Esophagus (tissue), 2 donors: ENCODE results near the gene YBX1. TPM values are rescaled to one million over a fixed set of nuclear protein-coding genes. Genes with fewer than 3 reads are reported as not detected.
"Not testable (repeated sequence)": the region's sequence is repeated elsewhere in the genome, so short reads cannot be mapped to it uniquely, and the experiment has no call there.

Source experiments
- H3K27ac ChIP-seq, 2 donors: one replicate each; pipeline ENCODE4 v1.5.1; 2013; ENCODE audit warnings: low read depth in 2 of 2, mild to moderate bottlenecking in 2 of 2, inconsistent platforms in 1 of 2, low read length in 1 of 2, moderate library complexity in 1 of 2
- H3K27me3 ChIP-seq, 2 donors: one replicate each; pipeline ENCODE4 v1.6.1; 2013; ENCODE audit warnings: low read length in 2 of 2, control low read depth in 1 of 2, mild to moderate bottlenecking in 1 of 2; ENCODE audit not compliant: insufficient read depth in 2 of 2, control insufficient read depth in 1 of 2
- H3K36me3 ChIP-seq, 2 donors: one replicate each; pipeline ENCODE4 v1.6.1; 2013; ENCODE audit warnings: low read length in 1 of 2; ENCODE audit not compliant: control insufficient read depth in 2 of 2, insufficient read depth in 2 of 2
- H3K4me1 ChIP-seq, 2 donors: one replicate each; pipeline ENCODE4 v1.6.1; 2013; ENCODE audit warnings: low read length in 1 of 2; ENCODE audit not compliant: control insufficient read depth in 2 of 2, insufficient read depth in 2 of 2
- H3K4me3 ChIP-seq, 2 donors: one replicate each; pipeline ENCODE4 v1.5.1; 2013; ENCODE audit warnings: low read length in 2 of 2, mild to moderate bottlenecking in 2 of 2, low read depth in 1 of 2, moderate library complexity in 1 of 2
- H3K9me3 ChIP-seq, 2 donors: one replicate each; pipeline ENCODE4 v1.6.1; 2013; ENCODE audit warnings: mild to moderate bottlenecking in 2 of 2, low read depth in 1 of 2, low read length in 1 of 2, moderate library complexity in 1 of 2; ENCODE audit not compliant: control insufficient read depth in 2 of 2, insufficient read depth in 1 of 2
- WGBS, 2 donors: extraction: QIAGEN DNeasy Blood & Tissue Kit; methylation state at CpG; one replicate each; pipeline ENCODE4 v1.1.7; 2013; 5-methylcytosine and 5-hydroxymethylcytosine counted together
- polyA plus RNA-seq, 2 donors: library from polyadenylated mRNA; stranded (reverse); fragments of 200-250 nt; gene quantifications; one replicate each; pipeline ENCODE4 v1.2.3, GENCODE V29; 2013
- donor health status: healthy with polysubstance abuse.
- donor health status: Bipolar disorder and iron deficiency.

YBX1 gene
- polyA plus RNA-seq, 2 donors, result 381 to 428 TPM

DNA sequence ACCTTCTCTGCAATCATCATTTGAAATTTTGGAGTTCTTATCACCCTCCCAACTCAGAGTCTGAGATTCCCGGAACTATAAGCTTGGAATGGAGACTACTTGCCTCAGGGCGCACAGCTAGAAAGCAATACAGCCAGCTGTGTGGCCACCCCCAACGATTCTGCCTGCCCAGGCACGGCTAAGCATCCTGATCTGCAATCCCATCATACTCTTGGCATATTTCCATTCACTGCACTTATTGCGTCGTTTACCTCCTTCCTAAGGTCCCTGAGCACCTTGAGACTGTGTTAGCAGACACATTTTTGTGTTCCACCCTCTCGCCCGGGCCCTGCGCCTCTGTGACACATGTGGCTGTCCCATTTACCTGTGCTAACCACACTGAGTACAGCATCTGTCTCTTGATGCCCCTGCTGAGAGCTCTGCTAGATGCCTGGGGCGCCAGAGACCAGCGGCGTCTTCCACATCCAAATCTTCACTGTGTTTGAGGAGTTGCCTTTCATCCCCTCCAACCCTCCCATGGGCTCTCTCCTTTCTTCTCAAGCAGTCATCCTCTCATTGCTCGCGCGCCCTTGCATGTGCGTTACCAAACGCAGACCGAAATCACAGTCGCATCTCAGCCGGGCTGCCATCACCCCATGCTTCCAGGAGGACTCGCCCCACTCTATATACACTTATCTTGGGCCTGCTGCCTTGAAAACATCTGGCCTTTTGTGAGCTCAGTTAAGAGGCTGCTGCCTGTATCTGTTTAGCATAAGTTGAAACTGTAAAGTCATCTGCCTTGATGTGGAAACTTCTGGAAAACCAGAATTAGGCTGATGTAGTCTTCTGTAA lies 61.3 kb downstream of the YBX1 start:
- no peak overlapping the region for H3K4me3 ChIP-seq
- peaks cover 4 to 15% of the 10 kb centered on the region in 2 donors for H3K4me1 ChIP-seq
- H3K36me3 ChIP-seq, result peaks cover 0 to 2% of the 10 kb centered on the region in 2 donors
- H3K27me3 ChIP-seq, result no peaks in the 10 kb centered on the region
- 64 to 68% methylated on average over 21 of the region's 21 CpGs for WGBS, 2 donors
- peak overlapping the region; percentile 26 to 33 for H3K27ac ChIP-seq
- no peaks in the 10 kb centered on the region for H3K9me3 ChIP-seq

DNA sequence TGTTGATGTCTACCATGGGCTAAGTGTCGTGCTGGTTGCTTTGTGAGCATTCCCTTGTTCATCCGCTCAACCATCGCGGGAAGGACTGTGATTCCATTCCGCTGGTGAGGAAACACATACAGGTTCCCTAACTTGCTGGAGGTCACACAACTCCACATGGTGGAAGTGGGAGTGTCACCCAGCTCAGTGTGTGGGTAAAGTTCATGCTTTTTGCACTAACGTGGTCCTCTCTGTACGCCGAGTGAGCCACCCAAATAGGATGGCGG lies 61.9 kb downstream of the YBX1 start:
- 94 to 96% methylated on average over 9 of the region's 9 CpGs for WGBS, 2 donors
- H3K4me1 ChIP-seq, result peaks cover 4 to 16% of the 10 kb centered on the region in 2 donors

DNA sequence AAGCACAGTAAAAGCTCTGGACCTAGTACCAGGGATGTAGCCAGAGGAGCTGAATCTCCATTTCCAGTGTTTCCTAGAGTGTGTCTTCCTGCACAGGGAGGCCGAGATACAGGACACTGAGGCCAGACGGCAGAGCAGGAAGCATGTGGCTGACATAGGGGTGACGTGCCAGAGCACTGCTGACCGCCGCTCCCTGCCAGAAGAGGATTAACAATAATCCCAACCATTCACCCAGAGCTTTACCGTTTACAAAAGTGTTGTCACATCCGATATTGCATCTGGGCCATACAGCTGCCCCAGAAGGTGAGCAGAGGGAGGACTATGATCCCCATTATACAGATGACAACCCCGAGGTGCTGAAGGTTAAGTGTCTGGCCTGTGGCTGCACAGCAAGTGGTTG lies 63.6 kb downstream of the YBX1 start:
- no peak overlapping the region for H3K4me3 ChIP-seq
- WGBS, 2 donors, result 40 to 66% methylated on average over 8 of the region's 8 CpGs
- peaks cover 0 to 14% of the 10 kb centered on the region in 2 donors for H3K36me3 ChIP-seq
- no peak overlapping the region for H3K27ac ChIP-seq
- H3K27me3 ChIP-seq, result no peaks in the 10 kb centered on the region
- H3K4me1 ChIP-seq, result peaks cover 0 to 12% of the 10 kb centered on the region in 2 donors
- no peaks in the 10 kb centered on the region for H3K9me3 ChIP-seq

More for the DNA sequence above, 61.9 kb downstream of the YBX1 start:
- Histone ChIP-seq H3K4me3 (no peak overlapping the region), H3K27ac (no peak overlapping the region), H3K27me3 (no peaks in the 10 kb centered on the region), H3K36me3 (peaks cover 0 to 6% of the 10 kb centered on the region in 2 donors), H3K9me3 (no peaks in the 10 kb centered on the region)

DNA sequence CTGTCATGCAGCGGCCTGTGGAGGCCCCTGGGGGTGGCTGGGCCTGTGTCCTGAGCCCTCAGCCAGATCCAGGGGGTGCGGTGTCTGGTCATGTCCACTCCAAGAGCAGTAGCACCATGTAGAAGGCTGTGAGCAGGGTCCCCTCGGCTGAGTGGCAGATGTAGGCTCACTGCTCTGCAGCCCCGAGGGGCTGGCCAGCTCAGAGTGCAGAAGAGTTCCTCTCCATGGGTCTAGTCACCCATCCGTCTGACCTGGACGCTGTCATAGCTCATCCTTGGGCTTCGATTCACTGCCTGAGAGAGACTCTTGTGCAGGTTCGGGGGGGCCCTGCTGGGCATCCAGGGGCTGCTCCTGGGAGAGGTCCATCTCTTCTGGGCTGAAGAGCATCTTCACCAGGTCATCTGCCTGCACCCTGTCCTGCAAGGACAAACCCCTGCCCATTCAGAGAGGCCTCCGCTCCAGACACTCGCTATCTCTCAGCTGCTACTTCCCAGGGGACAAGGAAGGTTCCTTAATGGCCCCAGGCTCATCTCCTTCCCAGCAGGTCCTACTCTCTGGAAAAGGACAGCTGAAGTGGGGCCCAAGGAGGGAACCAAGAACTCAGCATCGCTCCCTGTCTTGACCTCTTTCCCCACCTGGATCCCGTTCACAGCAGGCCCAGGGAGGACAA lies 64.4 kb downstream of the YBX1 start:
- Histone ChIP-seq H3K4me3 (no peak overlapping the region), H3K4me1 (peaks cover 0 to 9% of the 10 kb centered on the region in 2 donors), H3K9me3 (no peaks in the 10 kb centered on the region), H3K27me3 (no peaks in the 10 kb centered on the region), H3K27ac (no peak overlapping the region), H3K36me3 (peaks cover 0 to 14% of the 10 kb centered on the region in 2 donors)
- WGBS, 2 donors, result 88 to 93% methylated on average over 12 of the region's 12 CpGs

DNA sequence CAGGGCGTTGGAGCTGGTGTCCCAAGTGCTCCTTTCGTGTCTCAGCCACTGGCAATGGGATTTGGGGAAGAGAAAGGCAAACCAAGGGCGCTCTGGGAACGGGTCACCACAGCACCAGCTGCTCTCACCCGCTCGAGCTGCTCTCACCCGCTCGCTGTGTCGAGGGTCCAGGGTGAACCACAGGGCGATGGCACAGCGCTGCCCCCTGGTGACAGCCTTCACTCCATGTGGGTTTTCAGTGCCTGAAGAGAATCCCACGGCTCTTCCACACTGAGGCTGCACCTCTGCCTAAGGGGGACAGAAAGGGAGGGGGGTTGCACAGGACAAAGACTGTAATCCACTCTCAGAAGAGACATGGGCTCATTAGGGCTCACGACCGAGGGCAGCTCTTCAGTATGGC lies 64.9 kb downstream of the YBX1 start:
- Histone ChIP-seq H3K9me3 (no peaks in the 10 kb centered on the region), H3K27me3 (no peaks in the 10 kb centered on the region), H3K36me3 (peaks cover 2 to 19% of the 10 kb centered on the region in 2 donors), H3K4me1 (peaks cover 0 to 9% of the 10 kb centered on the region in 2 donors), H3K27ac (no peak overlapping the region), H3K4me3 (no peak overlapping the region)
- 48 to 59% methylated on average over 14 of the region's 14 CpGs for WGBS, 2 donors

DNA sequence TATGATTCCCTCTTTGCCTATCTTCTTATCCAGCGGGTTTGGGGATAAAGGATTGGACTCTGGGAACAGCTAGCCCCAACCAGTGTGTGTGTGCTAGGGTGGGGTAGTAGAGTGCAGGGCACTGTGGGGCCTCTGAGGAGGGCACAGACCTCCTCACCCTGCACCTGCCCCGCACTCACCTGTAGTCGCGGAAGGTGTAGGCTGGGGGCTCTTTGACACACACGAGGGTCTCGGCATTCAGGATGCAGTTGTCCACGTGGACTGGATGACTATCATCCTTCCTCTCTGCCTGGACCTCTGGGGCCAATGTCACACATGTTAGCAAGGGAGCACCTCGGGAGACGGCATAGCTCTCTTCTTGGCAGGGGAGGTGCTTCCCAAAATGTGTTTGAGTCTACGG lies 65.8 kb downstream of the YBX1 start:
- Histone ChIP-seq H3K4me1 (peaks cover 0 to 9% of the 10 kb centered on the region in 2 donors), H3K36me3 (peaks cover 6 to 22% of the 10 kb centered on the region in 2 donors), H3K27me3 (no peaks in the 10 kb centered on the region), H3K27ac (no peak overlapping the region), H3K9me3 (no peaks in the 10 kb centered on the region), H3K4me3 (no peak overlapping the region)
- 77 to 79% methylated on average over 10 of the region's 10 CpGs for WGBS, 2 donors

DNA sequence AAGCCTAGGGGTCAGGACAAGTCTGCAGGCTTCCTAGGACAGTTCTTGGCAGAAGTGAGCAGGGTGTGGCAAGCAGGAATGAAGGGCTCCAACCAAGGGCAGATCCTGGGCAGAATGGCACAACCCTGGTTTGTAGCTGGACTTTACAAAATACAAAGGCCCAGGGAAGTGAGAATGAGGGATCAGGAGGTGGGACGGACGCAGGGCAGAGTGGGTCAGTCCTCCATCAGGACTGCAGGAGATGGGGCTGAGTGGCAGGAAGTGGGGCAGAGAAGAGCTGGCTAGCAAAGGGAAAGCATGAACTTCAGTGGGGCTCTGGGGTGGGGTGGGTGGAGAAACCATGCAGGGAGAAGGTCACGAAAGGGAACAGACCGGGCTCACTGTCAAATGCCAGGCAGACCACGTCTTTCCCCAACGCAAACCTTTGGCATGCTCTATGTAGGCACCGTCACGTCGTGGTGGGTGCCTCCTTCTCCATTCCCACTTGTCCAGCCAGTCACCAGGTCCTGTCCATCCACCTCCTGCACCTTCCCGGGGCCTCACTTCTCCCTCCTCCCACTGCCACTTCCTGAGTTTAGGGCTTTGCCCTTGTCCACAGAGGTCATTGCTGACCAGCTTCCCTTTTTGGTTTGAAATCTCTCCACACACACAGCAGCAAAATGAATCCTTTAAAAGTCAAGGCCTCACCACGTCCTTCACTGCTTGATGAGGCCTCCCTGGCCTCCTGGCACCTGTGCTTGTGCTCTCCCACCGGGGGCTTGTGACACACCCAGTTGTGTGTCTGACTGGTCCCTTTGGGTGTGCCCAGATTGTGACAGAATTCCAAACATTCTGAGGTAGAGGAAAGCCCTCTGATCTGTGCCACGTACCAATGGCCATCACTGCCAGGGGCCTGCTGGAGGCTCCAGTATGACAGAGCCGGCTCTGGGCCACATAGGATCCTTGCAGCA lies 66.5 kb downstream of the YBX1 start:
- H3K27ac ChIP-seq, result no peak overlapping the region
- peaks cover 6 to 22% of the 10 kb centered on the region in 2 donors for H3K36me3 ChIP-seq
- peaks cover 0 to 4% of the 10 kb centered on the region in 2 donors for H3K4me1 ChIP-seq
- H3K9me3 ChIP-seq, result no peaks in the 10 kb centered on the region
- 81 to 83% methylated on average over 14 of the region's 14 CpGs for WGBS, 2 donors
- no peaks in the 10 kb centered on the region for H3K27me3 ChIP-seq
- H3K4me3 ChIP-seq, result no peak overlapping the region

DNA sequence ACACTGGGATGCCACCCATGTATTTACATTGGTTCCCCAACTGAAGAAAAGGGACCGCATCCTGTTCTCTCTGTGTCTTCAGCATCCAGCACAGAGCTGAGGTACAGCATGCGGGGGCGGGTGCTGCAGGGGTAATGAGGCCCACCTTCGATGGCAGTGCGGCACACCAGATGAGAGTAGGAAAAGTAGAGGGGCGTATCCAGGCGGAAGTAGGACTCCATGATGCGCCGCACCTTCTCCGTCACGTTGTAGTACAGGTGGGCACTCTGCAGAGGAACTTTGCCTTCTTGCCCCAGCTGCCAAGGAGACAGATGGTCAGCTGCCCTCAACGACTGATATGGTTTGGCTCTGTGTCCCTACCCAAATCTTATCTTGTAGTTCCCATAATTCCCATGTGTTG lies 67.8 kb downstream of the YBX1 start:
- WGBS, 2 donors, result 92 to 96% methylated on average over 12 of the region's 12 CpGs
- Histone ChIP-seq H3K27me3 (no peaks in the 10 kb centered on the region), H3K9me3 (no peaks in the 10 kb centered on the region), H3K4me3 (no peak overlapping the region), H3K4me1 (peaks cover 0 to 4% of the 10 kb centered on the region in 2 donors), H3K36me3 (peaks cover 6 to 32% of the 10 kb centered on the region in 2 donors), H3K27ac (no peak overlapping the region)

DNA sequence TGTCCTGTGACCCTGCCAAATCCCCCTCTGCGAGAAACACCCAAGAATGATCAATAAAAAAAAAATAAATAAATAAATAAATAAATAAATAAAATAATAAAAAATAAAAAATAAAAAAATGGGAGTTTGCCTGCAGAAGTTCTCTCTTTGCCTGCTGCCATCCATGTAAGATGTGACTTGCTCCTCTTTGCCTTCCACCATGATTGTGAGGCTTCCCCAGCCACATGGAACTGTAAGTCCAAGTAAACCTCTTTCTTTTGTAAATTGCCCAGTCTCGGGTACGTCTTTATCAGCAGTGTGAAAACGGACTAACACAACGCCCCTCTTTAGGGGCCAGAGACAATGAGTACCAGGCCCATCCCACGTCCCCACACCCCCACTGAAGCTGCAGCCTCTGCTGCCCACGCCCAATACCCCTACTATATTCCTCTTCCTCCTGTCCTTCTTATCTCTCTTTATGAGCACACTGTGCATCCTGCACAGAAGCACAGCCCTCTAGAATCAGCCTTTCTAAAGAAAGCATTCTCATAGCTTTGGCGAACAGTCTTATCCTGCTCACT lies 69.4 kb downstream of the YBX1 start:
- H3K4me1 ChIP-seq, H3K27me3 ChIP-seq, H3K4me3 ChIP-seq, H3K9me3 ChIP-seq, H3K27ac ChIP-seq: not testable (repeated sequence)
- WGBS, 2 donors, result 88 to 93% methylated on average over 8 of the region's 8 CpGs
- peaks cover 6 to 37% of the 10 kb centered on the region in 2 donors for H3K36me3 ChIP-seq
